Stimulated activated CD8-positive, alpha-beta memory T cell treated with anti-CD3 and anti-CD28 coated beads, Interleukin-12 subunit alpha, Interleukin-12 subunit beta, amount 100 ng/mL, for 4 hours (primary cell): ENCODE data around the gene SSMEM1.
A peak's percentile ranks its signal among the peaks of the same experiment; 100 is the strongest.
"Not testable (repeated sequence)": the region's sequence is repeated elsewhere in the genome, so short reads cannot be mapped to it uniquely, and the experiment has no call there.

Experiments used
- DNase-seq: peaks from one replicate; pipeline ENCODE4 v3.0.0-alpha.2; 2020; ENCODE audit warnings: low read depth

SSMEM1 gene

GRCh38 chr7:130213828-130214227, 6.2 kb downstream of the SSMEM1 start:
- DNase-seq: no peak

DNA sequence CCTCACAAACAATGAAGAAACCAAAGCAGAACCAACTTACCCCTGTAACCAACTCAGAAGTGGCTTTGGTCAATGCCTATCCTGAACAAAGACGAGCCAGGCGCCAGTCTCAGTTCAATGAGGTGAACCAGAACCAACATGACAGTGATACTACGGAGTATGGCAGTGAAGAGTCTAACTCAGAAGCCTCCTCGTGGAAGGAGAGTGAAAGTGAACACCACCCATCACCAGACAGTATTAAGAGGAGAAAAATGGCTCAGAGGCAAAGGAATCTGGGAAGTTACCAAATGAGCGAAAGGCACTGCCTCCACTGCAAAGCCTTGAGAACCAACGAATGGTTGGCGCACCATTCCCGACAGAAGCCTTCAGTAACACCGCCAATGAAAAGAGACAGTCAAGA, 8.4 kb downstream of the SSMEM1 start:
- DNase-seq: no peak

DNA sequence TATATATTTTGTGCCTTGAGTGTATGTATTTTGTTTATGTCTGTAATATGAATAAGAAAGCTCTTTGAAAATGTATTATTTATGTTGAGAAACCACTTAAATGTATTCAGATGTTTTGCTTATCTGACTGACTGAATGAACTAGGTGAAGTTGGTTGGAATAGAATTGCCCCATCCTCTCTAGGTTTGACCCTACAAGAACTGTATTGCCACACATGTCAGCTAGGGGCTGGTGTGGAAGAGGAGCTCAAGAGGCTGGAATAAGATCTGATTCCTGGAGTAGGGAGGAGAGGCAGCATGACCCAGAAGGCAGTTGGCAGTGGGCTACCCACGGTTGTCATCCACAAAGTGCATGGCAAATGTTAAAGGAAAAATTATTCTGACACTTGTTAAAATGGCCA, 9.1 kb downstream of the SSMEM1 start:
- DNase-seq: no peak

GRCh38 chr7:130218806-130219620, 11.4 kb downstream of the SSMEM1 start:
- DNase-seq: no peak

DNA sequence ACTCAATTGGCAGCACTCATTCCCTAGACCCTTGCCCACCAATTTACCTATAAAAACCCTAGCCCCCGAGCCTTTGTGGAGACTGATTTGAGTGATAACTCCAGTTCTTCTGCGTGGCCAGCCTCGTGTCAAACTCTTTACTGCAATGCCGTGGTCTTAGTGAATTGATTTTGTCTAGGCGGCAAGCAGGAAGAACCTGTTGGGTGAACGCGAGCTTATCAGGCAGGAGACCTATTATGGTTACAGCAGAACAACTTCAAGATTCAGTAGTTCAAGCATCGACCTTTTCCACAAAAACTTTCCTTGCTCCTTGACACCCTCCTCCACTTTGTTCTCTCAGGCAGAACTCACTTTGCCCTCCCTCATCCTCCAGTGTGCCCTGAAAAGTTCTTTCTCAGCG, 12.2 kb downstream of the SSMEM1 start:
- DNase-seq: no peak

DNA sequence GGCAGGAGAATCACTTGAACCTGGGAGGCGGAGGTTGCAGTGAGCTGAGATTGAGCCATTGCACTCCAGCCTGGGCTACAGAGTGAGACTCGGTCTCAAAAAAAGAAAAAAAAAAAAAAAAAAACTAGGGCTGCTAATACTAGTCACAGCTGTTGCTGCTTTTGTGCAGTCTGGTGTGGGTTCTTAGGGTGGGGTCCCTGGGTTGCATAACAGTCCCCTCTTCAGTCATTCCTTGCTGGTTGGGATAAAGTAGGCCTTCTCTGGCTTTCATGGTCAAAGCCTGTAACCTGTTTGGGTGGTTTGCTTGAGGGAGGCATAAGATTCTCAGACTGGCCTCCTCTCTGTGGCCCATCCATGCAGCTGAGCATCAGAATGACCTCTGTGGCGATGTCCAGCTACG, 14.1 kb downstream of the SSMEM1 start:
- no peak for DNase-seq

- DNase-seq: no peak
Observed at GRCh38 chr7:130223646-130224045, 16.0 kb downstream of the SSMEM1 start.

- DNase-seq: no peak
Observed at GRCh38 chr7:130224210-130224609, 16.6 kb downstream of the SSMEM1 start.

- DNase-seq: not testable (repeated sequence)
Observed at GRCh38 chr7:130224923-130225322, 17.3 kb downstream of the SSMEM1 start.

DNA sequence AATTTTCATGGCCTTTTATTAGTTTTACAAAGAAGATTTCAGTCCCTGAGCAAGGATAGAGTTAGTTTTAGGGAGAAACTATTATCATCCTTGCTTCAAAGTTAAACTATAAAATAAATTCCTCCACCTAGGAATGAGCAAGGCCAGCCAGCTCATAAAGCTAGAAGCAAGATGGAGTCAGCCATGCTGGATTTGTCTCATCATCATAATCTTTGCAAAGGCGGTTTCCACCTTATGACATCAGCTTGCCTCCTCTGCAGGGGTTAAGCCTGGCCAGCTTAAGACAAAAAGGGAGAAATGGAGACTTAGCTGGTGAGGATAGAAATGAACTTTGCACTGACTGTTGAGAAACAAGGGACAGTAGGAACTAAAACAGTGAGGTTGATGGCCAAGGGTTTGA, 18.7 kb downstream of the SSMEM1 start:
- DNase-seq: no peak

DNA sequence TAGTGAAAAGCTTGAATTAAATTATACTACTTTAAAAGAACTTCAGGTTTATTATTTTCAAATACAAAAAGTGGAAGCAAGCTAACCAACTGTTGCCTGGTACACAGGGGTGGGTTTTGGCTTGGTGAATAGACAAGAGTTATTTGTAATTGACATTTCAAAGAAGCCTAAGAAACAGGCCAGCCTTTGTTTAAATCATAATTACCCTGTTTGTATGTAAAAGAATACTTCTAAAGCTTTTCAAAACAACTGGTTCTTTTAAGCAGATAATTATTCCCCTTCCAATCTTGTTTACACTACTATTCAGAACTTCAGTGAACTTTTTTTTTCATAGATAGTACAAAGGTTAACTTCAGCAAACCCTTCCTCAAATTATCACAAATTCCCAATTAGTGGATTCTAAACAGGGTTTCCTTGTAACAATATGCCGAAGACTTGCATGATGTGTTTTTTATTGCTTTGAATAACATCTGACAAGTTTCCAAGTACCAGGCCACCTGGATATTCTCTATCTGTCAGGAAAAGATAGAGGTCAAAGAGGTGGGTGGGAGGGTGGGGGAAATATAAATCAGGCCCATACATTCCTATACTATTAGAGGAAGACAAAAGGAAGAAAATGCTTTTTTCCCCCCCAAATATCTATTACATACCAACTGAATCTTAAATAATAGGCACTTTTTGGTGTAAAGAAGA, 20.4 kb downstream of the SSMEM1 start:
- DNase-seq: no peak

GRCh38 chr7:130228840-130229502, 21.3 kb downstream of the SSMEM1 start:
- DNase-seq: no peak

DNA sequence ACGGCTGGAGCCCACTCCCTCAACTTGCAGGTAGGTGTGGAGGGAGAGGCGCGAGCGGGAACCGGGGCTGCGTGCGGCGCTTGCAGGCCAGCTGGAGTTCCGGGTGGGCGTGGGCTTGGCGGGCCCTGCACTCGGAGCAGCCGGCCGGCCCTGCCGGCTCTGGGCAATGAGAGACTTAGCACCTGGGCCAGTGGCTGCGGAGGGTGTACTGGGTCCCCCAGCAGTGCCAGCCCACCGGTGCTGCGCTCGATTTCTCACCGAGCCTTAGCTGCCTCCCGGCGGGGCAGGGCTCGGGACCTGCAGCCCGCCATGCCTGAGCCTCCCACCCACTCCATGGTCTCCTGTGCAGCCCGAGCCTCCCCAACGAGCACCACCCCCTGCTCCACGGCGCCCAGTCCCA, 22.3 kb downstream of the SSMEM1 start:
- not testable (repeated sequence) for DNase-seq

DNA sequence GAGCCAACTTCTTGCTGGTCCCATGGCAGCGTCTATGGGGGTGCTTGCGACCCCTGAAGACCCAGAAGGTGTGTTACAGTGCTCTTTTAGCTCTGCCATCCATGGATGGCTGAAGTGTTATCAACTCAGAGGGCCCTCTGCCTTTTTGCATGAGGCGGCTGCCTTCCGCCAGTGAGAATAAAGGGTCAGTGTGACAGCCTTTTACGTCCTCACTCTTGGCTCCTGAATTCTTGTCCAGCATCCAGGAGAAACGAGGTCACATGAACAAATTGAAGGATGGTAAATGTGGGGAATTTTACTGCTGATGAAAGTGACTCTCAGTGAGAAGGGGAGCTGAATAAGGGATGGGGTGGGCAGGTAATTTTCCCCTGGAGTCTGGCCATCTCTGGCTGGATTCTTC, 24.1 kb downstream of the SSMEM1 start:
- DNase-seq: no peak

DNA sequence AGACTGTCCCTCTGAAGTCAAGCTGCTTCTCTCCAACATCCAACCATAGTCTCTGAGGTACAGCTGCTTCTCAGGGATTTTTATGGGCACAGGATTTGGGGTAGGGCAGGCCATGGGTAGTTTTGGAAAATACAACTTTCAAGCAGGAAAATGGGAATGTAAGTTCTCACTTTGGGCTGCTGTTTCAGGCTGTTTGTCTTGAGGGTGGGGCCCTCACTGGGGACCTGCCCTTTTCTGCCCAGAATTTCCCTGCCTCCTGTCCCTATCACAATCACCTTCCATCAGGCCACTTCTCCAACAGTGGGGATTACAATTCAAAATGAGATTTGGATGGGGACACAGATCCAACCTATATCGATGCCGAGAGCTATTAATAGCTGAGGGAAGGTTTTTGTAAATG, 24.5 kb downstream of the SSMEM1 start:
- no peak for DNase-seq

DNA sequence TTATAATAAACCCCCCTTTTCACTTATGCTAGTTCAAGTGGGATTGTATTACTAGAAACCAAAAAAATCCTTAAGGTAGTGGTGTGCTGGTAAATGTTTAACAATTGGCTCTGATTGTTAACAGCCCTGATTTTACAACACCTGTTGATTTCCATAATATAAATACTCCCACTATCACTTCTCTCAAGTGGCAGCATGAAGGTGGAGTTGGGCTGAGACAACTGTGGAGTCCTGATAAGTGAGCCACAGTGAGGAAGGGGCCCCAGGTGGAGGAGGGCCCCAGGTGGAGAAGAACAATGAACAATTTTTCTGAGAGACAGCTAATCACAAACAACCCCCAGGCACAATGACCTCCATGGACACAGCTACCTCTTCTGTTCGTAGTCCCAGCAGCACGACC, 26.4 kb downstream of the SSMEM1 start:
- DNase-seq: no peak

- not testable (repeated sequence) for DNase-seq
Observed at GRCh38 chr7:130236361-130236760, 28.7 kb downstream of the SSMEM1 start.

GRCh38 chr7:130240240-130240639, 32.6 kb downstream of the SSMEM1 start:
- DNase-seq: no peak

DNA sequence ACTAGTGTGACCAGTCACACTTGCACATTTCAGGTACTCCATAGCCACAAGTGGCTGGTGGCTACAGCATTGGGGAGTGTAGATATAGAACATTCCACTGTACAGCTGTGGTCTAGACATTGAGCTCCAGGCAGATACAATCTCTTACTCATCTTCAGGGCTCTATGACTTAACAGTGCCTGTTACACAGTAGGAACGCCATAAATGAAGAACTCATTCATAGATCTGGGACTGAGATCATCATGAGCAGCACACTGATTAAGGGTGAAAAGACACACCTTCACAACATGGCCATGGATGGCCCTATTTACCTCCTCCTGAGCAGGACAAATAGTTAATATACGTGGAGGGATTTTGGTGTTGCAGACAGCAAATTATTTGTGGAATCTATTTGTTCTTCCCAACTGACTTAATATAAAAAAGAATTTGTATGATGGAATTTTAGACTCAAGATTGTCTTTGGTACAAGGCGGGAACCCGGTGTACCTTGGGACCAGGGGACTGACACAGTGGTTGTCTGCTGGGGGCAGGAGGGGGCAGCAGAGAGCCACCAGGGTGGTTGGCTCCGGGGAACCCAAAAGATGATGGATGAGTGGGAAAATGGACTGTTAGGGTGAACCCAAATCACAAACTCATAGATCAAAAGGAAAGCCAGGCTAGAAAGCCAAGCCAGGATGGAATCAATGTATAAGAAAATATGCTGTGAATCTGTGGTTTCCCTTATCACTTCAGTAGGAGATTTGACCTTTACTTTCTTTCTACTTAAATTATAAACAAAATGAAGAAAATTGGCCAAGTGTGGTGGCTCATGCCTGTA, 34.7 kb downstream of the SSMEM1 start:
- peak; percentile 13 for DNase-seq

- not testable (repeated sequence) for DNase-seq
Observed at GRCh38 chr7:130243486-130243885, 35.8 kb downstream of the SSMEM1 start.

DNA sequence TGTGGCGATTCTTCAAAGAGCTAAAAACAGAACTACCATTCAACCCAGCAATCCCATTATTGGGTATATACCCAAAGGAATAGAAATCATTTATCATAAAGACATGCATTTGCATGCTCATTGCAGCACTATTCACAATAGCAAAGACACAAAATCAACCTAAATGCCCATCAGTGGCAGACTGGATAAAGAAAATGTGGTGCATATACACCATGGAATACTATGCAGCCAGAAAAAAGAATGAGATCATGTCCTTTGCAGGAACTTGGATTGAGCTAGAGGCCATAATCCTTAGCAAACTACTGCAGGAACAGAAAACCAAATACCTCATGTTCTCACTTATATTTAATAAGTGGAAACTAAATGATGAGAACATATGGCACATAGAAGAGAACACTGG, 38.8 kb downstream of the SSMEM1 start:
- DNase-seq: not testable (repeated sequence)

DNA sequence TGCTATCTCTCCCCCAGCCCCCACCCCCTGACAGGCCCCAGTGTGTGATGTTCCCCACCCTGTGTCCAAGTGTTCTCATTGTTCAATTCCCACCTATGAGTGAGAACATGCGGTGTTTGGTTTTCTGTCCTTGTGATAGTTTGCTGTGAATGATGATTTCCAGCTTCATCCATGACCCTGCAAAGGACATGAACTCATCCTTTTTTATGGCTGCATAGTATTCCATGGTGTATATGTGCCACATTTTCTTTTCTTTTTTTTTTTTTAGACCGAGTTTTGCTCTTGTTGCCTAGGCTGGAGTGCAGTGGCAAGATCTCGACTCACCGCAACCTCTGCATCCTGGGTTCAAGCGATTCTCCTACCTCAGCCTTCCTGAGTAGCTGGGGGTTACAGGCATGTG, 41.2 kb downstream of the SSMEM1 start:
- not testable (repeated sequence) for DNase-seq
